ENCODE measurements around the gene NPC1. TPM values are rescaled to one million over a fixed set of nuclear protein-coding genes. Genes with fewer than 3 reads are reported as not detected.

NPC1 gene
- total RNA-seq, 3 donors from 2014 or later: 35.5 to 51.0 (median 41.2) TPM

- Histone ChIP-seq H3K9me3 (no peaks in the 10 kb centered on the region), H3K4me1 (ENCODE audit: low read depth) (no peaks in the 10 kb centered on the region), H3K36me3 (ENCODE audit: low read depth) (peaks cover 23% of the 10 kb centered on the region), H3K4me3 (no peak overlapping the region)
- TF ChIP-seq CTCF (IDR thresholded peaks at IDR 0.05): no peak
- ATAC-seq (no peak), DNase-seq (no peak)
- intact Hi-C loops (cut with DNase I, micrococcal nuclease): no loop called here
Observed at GRCh38 chr18:23532848-23533247, 53.5 kb downstream of the NPC1 start.

- no peak overlapping the region for H3K4me3 ChIP-seq
- intact Hi-C loops (cut with DNase I, micrococcal nuclease): no loop called here
- DNase-seq (no peak), ATAC-seq (no peak)
- no peak for TF ChIP-seq CTCF (IDR thresholded peaks at IDR 0.05)
- no peaks in the 10 kb centered on the region for H3K4me1 ChIP-seq (ENCODE audit: low read depth)
- no peaks in the 10 kb centered on the region for H3K9me3 ChIP-seq
- H3K36me3 ChIP-seq (ENCODE audit: low read depth): peaks cover 23% of the 10 kb centered on the region
Observed at GRCh38 chr18:23531912-23532311, 54.4 kb downstream of the NPC1 start.

GRCh38 chr18:23530195-23530594, 56.1 kb downstream of the NPC1 start:
- Histone ChIP-seq H3K4me1 (ENCODE audit: low read depth) (no peaks in the 10 kb centered on the region), H3K36me3 (ENCODE audit: low read depth) (peaks cover 18% of the 10 kb centered on the region), H3K4me3 (no peak overlapping the region), H3K9me3 (no peaks in the 10 kb centered on the region)
- DNase-seq (no peak), ATAC-seq (no peak)
- intact Hi-C loops (cut with DNase I, micrococcal nuclease): no loop called here
- no peak for TF ChIP-seq CTCF (IDR thresholded peaks at IDR 0.05)

- TF ChIP-seq CTCF (IDR thresholded peaks at IDR 0.05): no peak
- Histone ChIP-seq H3K36me3 (ENCODE audit: low read depth) (peaks cover 18% of the 10 kb centered on the region), H3K4me1 (ENCODE audit: low read depth) (no peaks in the 10 kb centered on the region), H3K9me3 (no peaks in the 10 kb centered on the region), H3K4me3 (no peak overlapping the region)
- intact Hi-C loops (cut with DNase I, micrococcal nuclease): loop anchor here in 1 of 2 donors (10.0 kb wide), 1 partner anchor 55 kb away; the partner anchor contains the start of gene NPC1
- DNase-seq (no peak), ATAC-seq (no peak)
Observed at GRCh38 chr18:23529604-23530003, 56.7 kb downstream of the NPC1 start.

GRCh38 chr18:23528580-23529472, 57.5 kb downstream of the NPC1 start:
- H3K36me3 ChIP-seq (ENCODE audit: low read depth): peaks cover 12% of the 10 kb centered on the region
- no peaks in the 10 kb centered on the region for H3K4me1 ChIP-seq (ENCODE audit: low read depth)
- no peaks in the 10 kb centered on the region for H3K9me3 ChIP-seq
- H3K4me3 ChIP-seq: no peak overlapping the region
- intact Hi-C loops (cut with DNase I, micrococcal nuclease): loop anchor here in 1 of 2 donors (10.0 kb wide), 1 partner anchor 56 kb away; the partner anchor contains the start of gene NPC1
- DNase-seq (peak in 1 of 3 donors; percentile 35), ATAC-seq (peak; percentile 48)
- TF ChIP-seq CTCF (IDR thresholded peaks at IDR 0.05): no peak

Data from mucosa of descending colon (tissue), 3 donors.